Keratinocyte (primary cell): Measurements from ENCODE around the gene GRIP1. TPM values are rescaled to one million over a fixed set of nuclear protein-coding genes. Genes with fewer than 3 reads are reported as not detected.

Experiments
- DNase-seq: peaks from one replicate; pipeline ENCODE4 v3.0.0-alpha.2; 2011; ENCODE audit warnings: low read depth, missing footprints, low spot score
- FAIRE-seq: peaks from 2 replicates; lab custom pipeline; 2011; peaks lifted over from hg19 to GRCh38; lab: Jason Lieb, UNC
- H2AFZ ChIP-seq: 2 replicates; pipeline ENCODE4 v1.6.0; 2012; ENCODE audit warnings: low read length, control low read depth, inconsistent platforms; ENCODE audit not compliant: control insufficient read depth
- H3K27ac ChIP-seq: 2 replicates; pipeline ENCODE4 v1.5.1; 2011; ENCODE audit warnings: low read length; ENCODE audit not compliant: control insufficient read depth, insufficient read depth
- H3K27me3 ChIP-seq: 3 replicates; pipeline ENCODE4 v1.6.0; 2011; ENCODE audit warnings: low read length; ENCODE audit not compliant: control insufficient read depth, insufficient read depth; ENCODE audit errors: extremely low read depth
- H3K36me3 ChIP-seq, 2 experiments: 2 replicates in 1 of 2; 3 replicates in 1 of 2; pipeline ENCODE4 v1.5.1; 2011; ENCODE audit warnings: low read length in 2 of 2, mild to moderate bottlenecking in 1 of 2; ENCODE audit not compliant: control insufficient read depth in 2 of 2, insufficient read depth in 2 of 2; ENCODE audit errors: extremely low read depth in 1 of 2
- H3K4me1 ChIP-seq: 3 replicates; pipeline ENCODE4 v1.5.1; 2011; ENCODE audit warnings: low read length; ENCODE audit not compliant: control insufficient read depth, insufficient read depth; ENCODE audit errors: extremely low read depth
- H3K4me2 ChIP-seq: 3 replicates; pipeline ENCODE4 v1.6.0; 2011; ENCODE audit warnings: low read depth, low read length; ENCODE audit not compliant: control insufficient read depth, insufficient read depth; ENCODE audit errors: extremely low read depth
- H3K4me3 ChIP-seq, 3 experiments: fragments of 200-600 bp in 1 of 3; sonication (generic) in 1 of 3; 2 replicates in 2 of 3; 3 replicates in 1 of 3; pipeline ENCODE4 v1.5.1; 2011 to 2016; ENCODE audit warnings: low read length in 3 of 3, mild to moderate bottlenecking in 3 of 3, control low read depth in 2 of 3, inconsistent platforms in 1 of 3, low read depth in 1 of 3, mixed read lengths in 1 of 3, mixed run types in 1 of 3, moderate library complexity in 1 of 3; ENCODE audit not compliant: control insufficient read depth in 2 of 3, insufficient read depth in 2 of 3; ENCODE audit errors: extremely low read depth in 1 of 3
- H3K79me2 ChIP-seq: 2 replicates; pipeline ENCODE4 v1.6.0; 2012; ENCODE audit warnings: low read length; ENCODE audit not compliant: control insufficient read depth, insufficient read depth
- H3K9ac ChIP-seq: 3 replicates; pipeline ENCODE4 v1.6.0; 2011; ENCODE audit warnings: low read length; ENCODE audit not compliant: control insufficient read depth, insufficient read depth; ENCODE audit errors: extremely low read depth
- H3K9me1 ChIP-seq: 3 replicates; pipeline ENCODE4 v1.6.0; 2011; ENCODE audit warnings: low read length; ENCODE audit not compliant: control insufficient read depth, insufficient read depth; ENCODE audit errors: extremely low read depth
- H3K9me3 ChIP-seq: 2 replicates; pipeline ENCODE4 v1.5.1; 2012; ENCODE audit warnings: low read depth, low read length; ENCODE audit not compliant: control insufficient read depth
- H4K20me1 ChIP-seq: 3 replicates; pipeline ENCODE4 v1.6.0; 2011; ENCODE audit warnings: low read length; ENCODE audit not compliant: control insufficient read depth, insufficient read depth; ENCODE audit errors: extremely low read depth
- EZH2 ChIP-seq: IDR thresholded peaks from one replicate; pipeline ENCODE4 v1.6.1; 2012; ENCODE audit warnings: inconsistent platforms, mild to moderate bottlenecking, low read length, moderate library complexity
- dilution Hi-C: fragments of 300-500 bp; cut with MboI; formaldehyde crosslinking; loops from one replicate; pipeline ENCODE4 v1.7.0; 2020; ENCODE audit warnings: low sequenced_read_pairs; ENCODE audit not compliant: extremely low pct_ligation_motif_present
- polyA plus RNA-seq, 5 experiments: library from polyadenylated mRNA; depleted of rRNA in 3 of 5; stranded (reverse) in 3 of 5; stranded (forward) in 1 of 5; unstranded in 1 of 5; fragments of >200 nt; gene quantifications; 1 replicate in 1 of 5; 2 replicates in 3 of 5; 3 replicates in 1 of 5; pipeline versions ENCODE4 v1.2.1 to v1.2.3, GENCODE V29; 2011 to 2012; ENCODE audit warnings: missing spikeins in 2 of 5, low read depth in 1 of 5, low replicate concordance in 1 of 5
- TF ChIP-seq, protein P1 (sequence below), 3 experiments: IDR thresholded peaks in 1 of 3; conservative IDR thresholded peaks in 1 of 3; optimal IDR thresholded peaks in 1 of 3; 2 replicates in 2 of 3; 3 replicates in 1 of 3; pipeline versions ENCODE3 to v1.5.1; 2011; ENCODE audit warnings: low read length in 3 of 3, mild to moderate bottlenecking in 3 of 3, moderate library complexity in 2 of 3, control low read depth in 1 of 3, inconsistent platforms in 1 of 3; ENCODE audit not compliant: insufficient read depth in 2 of 3; ENCODE audit errors: extremely low read depth in 1 of 3

The GRIP1 gene
- polyA plus RNA-seq, 1 donor (not counting 4 experiments of a cell fraction or from before 2014, with no cell fraction given) = 6.7 TPM

GRCh38 chr12:66717036-66717673, 38.3 kb upstream of the GRIP1 start:
- Histone ChIP-seq H3K4me3 (no peak overlapping the region), H3K4me2 (no peak overlapping the region), H3K79me2 (no peaks in the 10 kb centered on the region), H3K27me3 (no peaks in the 10 kb centered on the region), H3K36me3 (no peaks in the 10 kb centered on the region), H3K9ac (no peak overlapping the region), H4K20me1 (no peaks in the 10 kb centered on the region), H3K9me1 (no peaks in the 10 kb centered on the region), H3K4me1 (no peaks in the 10 kb centered on the region), H3K27ac (no peak overlapping the region), H2AFZ (no peak overlapping the region), H3K9me3 (no peaks in the 10 kb centered on the region)
- no peak for FAIRE-seq
- dilution Hi-C loops = no loop called here
- no peak for DNase-seq
- TF ChIP-seq, protein P1, sequence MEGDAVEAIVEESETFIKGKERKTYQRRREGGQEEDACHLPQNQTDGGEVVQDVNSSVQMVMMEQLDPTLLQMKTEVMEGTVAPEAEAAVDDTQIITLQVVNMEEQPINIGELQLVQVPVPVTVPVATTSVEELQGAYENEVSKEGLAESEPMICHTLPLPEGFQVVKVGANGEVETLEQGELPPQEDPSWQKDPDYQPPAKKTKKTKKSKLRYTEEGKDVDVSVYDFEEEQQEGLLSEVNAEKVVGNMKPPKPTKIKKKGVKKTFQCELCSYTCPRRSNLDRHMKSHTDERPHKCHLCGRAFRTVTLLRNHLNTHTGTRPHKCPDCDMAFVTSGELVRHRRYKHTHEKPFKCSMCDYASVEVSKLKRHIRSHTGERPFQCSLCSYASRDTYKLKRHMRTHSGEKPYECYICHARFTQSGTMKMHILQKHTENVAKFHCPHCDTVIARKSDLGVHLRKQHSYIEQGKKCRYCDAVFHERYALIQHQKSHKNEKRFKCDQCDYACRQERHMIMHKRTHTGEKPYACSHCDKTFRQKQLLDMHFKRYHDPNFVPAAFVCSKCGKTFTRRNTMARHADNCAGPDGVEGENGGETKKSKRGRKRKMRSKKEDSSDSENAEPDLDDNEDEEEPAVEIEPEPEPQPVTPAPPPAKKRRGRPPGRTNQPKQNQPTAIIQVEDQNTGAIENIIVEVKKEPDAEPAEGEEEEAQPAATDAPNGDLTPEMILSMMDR (optimal IDR thresholded peaks at IDR 0.05 in 1 of 3, IDR thresholded peaks at IDR 0.05 in 1 of 3, conservative IDR thresholded peaks at IDR 0.05 in 1 of 3; ENCODE audit: extremely low read depth in 1 of 3, insufficient read depth in 2 of 3, low read length in 3 of 3) = no peak
- TF ChIP-seq EZH2 = no peak

DNA sequence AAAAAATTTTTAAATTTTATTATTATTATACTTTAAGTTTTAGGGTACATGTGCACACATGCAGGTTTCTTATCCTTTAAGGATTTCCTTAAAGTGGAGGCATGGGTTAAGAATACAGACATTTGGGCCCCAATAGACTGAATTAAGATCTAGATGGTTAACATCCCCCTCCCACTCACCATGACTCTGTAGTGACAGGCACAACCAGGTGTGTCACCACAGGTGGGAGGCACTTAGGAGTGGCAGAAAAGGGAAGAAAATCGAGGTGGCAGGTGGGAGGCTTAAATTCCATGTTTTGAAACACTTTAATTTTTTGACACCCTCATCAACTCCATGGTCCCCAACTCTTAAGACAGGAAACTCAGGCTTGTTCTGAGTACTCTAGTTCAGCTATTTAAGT, 37.6 kb upstream of the GRIP1 start:
- dilution Hi-C loops = no loop called here
- FAIRE-seq = no peak
- Histone ChIP-seq H3K27me3 (no peaks in the 10 kb centered on the region), H4K20me1 (no peaks in the 10 kb centered on the region), H3K4me3 (no peak overlapping the region), H3K79me2 (no peaks in the 10 kb centered on the region), H3K36me3 (no peaks in the 10 kb centered on the region), H3K27ac (no peak overlapping the region), H3K4me2 (no peak overlapping the region), H3K4me1 (no peaks in the 10 kb centered on the region), H3K9ac (no peak overlapping the region), H2AFZ (no peak overlapping the region), H3K9me1 (no peaks in the 10 kb centered on the region), H3K9me3 (no peaks in the 10 kb centered on the region)
- TF ChIP-seq, protein P1 (optimal IDR thresholded peaks at IDR 0.05 in 1 of 3, IDR thresholded peaks at IDR 0.05 in 1 of 3, conservative IDR thresholded peaks at IDR 0.05 in 1 of 3; ENCODE audit: extremely low read depth in 1 of 3, insufficient read depth in 2 of 3, low read length in 3 of 3) = no peak
- TF ChIP-seq EZH2 = no peak
- DNase-seq = no peak
